GM23338 (cell line): ENCODE data around the gene PRR13. TPM values are rescaled to one million over a fixed set of nuclear protein-coding genes. Genes with fewer than 3 reads are reported as not detected.
A peak's percentile ranks its signal among the peaks of the same experiment; 100 is the strongest.

Experiments
- ATAC-seq: fragments of 200-7000 bp; cut with Tn5 transposase; 3 replicates; pipeline ENCODE4 v1.9.1; 2020
- DNase-seq: peaks from one replicate; pipeline ENCODE4 v3.0.0-alpha.2; 2015; ENCODE audit warnings: low spot score
- H2AFZ ChIP-seq: fragments of 200-600 bp; sonication (generic); 2 replicates; pipeline ENCODE4 v1.8.0; 2016; ENCODE audit warnings: antibody characterized with exemption, mild to moderate bottlenecking, moderate library complexity
- H3F3A ChIP-seq: fragments of 200-600 bp; sonication (generic); replicated peaks from 2 replicates; pipeline ENCODE4 v1.8.0; 2017; ENCODE audit warnings: antibody characterized with exemption, mixed run types, low read depth
- H3K27ac ChIP-seq: fragments of 200-600 bp; sonication (generic); 2 replicates; pipeline ENCODE4 v1.6.1; 2016; ENCODE audit warnings: low read depth
- H3K27me3 ChIP-seq: fragments of 200-600 bp; sonication (generic); 2 replicates; pipeline ENCODE4 v1.8.0; 2016; ENCODE audit warnings: mild to moderate bottlenecking, mixed run types, moderate library complexity; ENCODE audit not compliant: insufficient read depth
- H3K36me3 ChIP-seq: fragments of 200-600 bp; sonication (generic); 2 replicates; pipeline ENCODE4 v1.8.0; 2016; ENCODE audit warnings: mild to moderate bottlenecking; ENCODE audit not compliant: insufficient read depth
- H3K4me1 ChIP-seq: fragments of 200-600 bp; sonication (generic); 2 replicates; pipeline ENCODE4 v1.8.0; 2016; ENCODE audit warnings: mild to moderate bottlenecking, moderate library complexity; ENCODE audit not compliant: insufficient read depth
- H3K4me2 ChIP-seq: fragments of 200-600 bp; sonication (generic); 2 replicates; pipeline ENCODE4 v1.7.1; 2017; ENCODE audit warnings: mixed run types
- H3K4me3 ChIP-seq: fragments of 200-600 bp; sonication (generic); 2 replicates; pipeline ENCODE4 v1.6.1; 2016; ENCODE audit warnings: mixed run types
- H3K79me2 ChIP-seq: fragments of 200-600 bp; sonication (generic); replicated peaks from 2 replicates; pipeline ENCODE4 v1.8.0; 2017; ENCODE audit warnings: mild to moderate bottlenecking; ENCODE audit not compliant: insufficient read depth
- H3K9me2 ChIP-seq: fragments of 200-600 bp; sonication (generic); 2 replicates; pipeline ENCODE4 v1.8.0; 2017; ENCODE audit not compliant: insufficient read depth
- H4K20me1 ChIP-seq: fragments of 200-600 bp; sonication (generic); replicated peaks from 2 replicates; pipeline ENCODE4 v1.8.0; 2017; ENCODE audit warnings: mild to moderate bottlenecking; ENCODE audit not compliant: insufficient read depth
- H3K27ac Mint-ChIP-seq: 2 replicates; pipeline ENCODE4 v1.8.0; 2020; ENCODE audit warnings: inconsistent platforms, mild to moderate bottlenecking, moderate library complexity, mixed read lengths
- H3K27me3 Mint-ChIP-seq: 3 replicates; pipeline ENCODE4 v1.8.0; 2022; ENCODE audit warnings: low read depth, mild to moderate bottlenecking, moderate library complexity, mixed read lengths, inconsistent platforms; ENCODE audit not compliant: insufficient read depth, poor library complexity
- H3K36me3 Mint-ChIP-seq: 3 replicates; pipeline ENCODE4 v1.8.0; 2021; ENCODE audit warnings: low read depth, mild to moderate bottlenecking, inconsistent platforms, moderate library complexity, mixed read lengths
- H3K4me1 Mint-ChIP-seq: 3 replicates; pipeline ENCODE4 v1.8.0; 2020; ENCODE audit warnings: mild to moderate bottlenecking, inconsistent platforms, mixed read lengths
- H3K4me3 Mint-ChIP-seq: 3 replicates; pipeline ENCODE4 v1.8.0; 2021; ENCODE audit warnings: moderate library complexity, mild to moderate bottlenecking, inconsistent platforms, mixed read lengths
- H3K9me3 Mint-ChIP-seq: 3 replicates; pipeline ENCODE4 v1.8.0; 2020; ENCODE audit warnings: moderate library complexity, mild to moderate bottlenecking, inconsistent platforms, mixed read lengths
- CREB1 ChIP-seq: fragments of 250-450 bp; sonication (Bioruptor Pico); IDR thresholded peaks from 2 replicates; pipeline ENCODE4 v1.5.0; 2020; ENCODE audit warnings: low read depth, mild to moderate bottlenecking, moderate library complexity
- EZH2 ChIP-seq: fragments of 200-600 bp; sonication (generic); IDR thresholded peaks from one replicate; pipeline ENCODE4 v1.8.0; 2017; ENCODE audit warnings: antibody characterized with exemption, mild to moderate bottlenecking, low read depth; ENCODE audit not compliant: unreplicated experiment
- EZH2phosphoT487 ChIP-seq: fragments of 200-600 bp; sonication (generic); IDR thresholded peaks from one replicate; pipeline ENCODE4 v1.8.1; 2018; ENCODE audit warnings: antibody characterized with exemption; ENCODE audit not compliant: unreplicated experiment
- JUNB ChIP-seq: IDR thresholded peaks from one replicate; pipeline ENCODE4 v1.6.1; 2016; ENCODE audit warnings: antibody characterized with exemption; ENCODE audit not compliant: unreplicated experiment
- NANOG ChIP-seq: IDR thresholded peaks from 2 replicates; pipeline ENCODE4 v1.6.1; 2016; ENCODE audit warnings: antibody characterized with exemption, borderline replicate concordance
- ZNF462 ChIP-seq: fragments of 250-450 bp; sonication (Bioruptor Pico); IDR thresholded peaks from 2 replicates; pipeline ENCODE4 v1.5.0; 2020; ENCODE audit warnings: mild to moderate bottlenecking, moderate library complexity
- polyA plus RNA-seq: library from polyadenylated mRNA; unstranded; fragments of >200 nt; fragmentation: Nextera tagmentation; extraction: Ambion mirVana; gene quantifications from 2 replicates; pipeline ENCODE4 v1.2.1, GENCODE V29; 2016
- total RNA-seq: library from RNA; depleted of rRNA; stranded (reverse); fragments of >200 nt; shearing (Covaris generic); gene quantifications from 2 replicates; pipeline ENCODE4 v1.2.3, GENCODE V29; 2014
- TF ChIP-seq, protein P1 (sequence below), 2 experiments: fragments of 200-600 bp in 1 of 2; sonication (generic) in 1 of 2; conservative IDR thresholded peaks; 2 replicates each; pipeline versions ENCODE4 v1.5.1 to v1.6.1; 2016 to 2017; ENCODE audit warnings: antibody characterized with exemption in 2 of 2, low read depth in 2 of 2, mild to moderate bottlenecking in 2 of 2, moderate library complexity in 1 of 2
- TF ChIP-seq, protein P2 (sequence below): IDR thresholded peaks from 2 replicates; pipeline ENCODE4 v1.6.1; 2016; ENCODE audit warnings: antibody characterized with exemption

Gene PRR13
- total and polyA plus RNA-seq, 2 experiments from 2014 or later: 70.5 to 303 TPM

DNA sequence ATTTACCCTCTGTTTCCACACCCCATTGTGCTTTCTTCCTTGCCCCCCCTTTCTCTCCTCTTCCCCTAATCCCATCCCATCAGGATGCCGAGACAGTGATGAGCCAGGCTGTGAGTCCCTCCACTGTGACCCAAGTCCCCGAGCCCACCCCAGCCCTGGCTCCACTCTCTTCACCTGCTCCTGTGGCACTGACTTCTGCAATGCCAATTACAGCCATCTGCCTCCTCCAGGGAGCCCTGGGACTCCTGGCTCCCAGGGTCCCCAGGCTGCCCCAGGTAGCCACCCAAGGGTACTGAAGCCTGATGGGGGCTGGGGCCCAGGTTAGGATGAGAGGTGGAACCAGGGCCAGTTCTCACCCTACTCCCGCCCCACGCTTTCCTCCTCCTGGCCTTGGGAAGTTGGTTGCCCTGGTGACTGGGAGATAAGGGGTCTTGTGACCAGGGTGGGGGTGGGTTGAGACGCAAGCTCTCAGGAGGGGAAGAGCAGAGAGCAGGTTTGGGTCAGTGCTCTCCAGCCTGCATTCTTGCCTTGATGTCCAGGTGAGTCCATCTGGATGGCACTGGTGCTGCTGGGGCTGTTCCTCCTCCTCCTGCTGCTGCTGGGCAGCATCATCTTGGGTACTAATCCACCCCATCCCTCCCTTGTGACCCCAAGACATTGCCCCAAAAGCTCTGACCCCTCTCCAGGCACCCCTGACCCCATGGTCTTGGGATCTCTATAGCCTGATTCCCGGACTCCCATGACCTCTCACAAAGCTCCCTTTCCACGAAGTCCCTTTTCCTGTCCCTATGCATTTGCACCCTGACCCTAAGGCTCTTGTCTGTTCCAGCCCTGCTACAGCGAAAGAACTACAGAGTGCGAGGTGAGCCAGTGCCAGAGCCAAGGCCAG, 16.7 kb upstream of the PRR13 start (continued):
- no peak for TF ChIP-seq ZNF462
- no peak for TF ChIP-seq EZH2phosphoT487
- TF ChIP-seq, protein P1, sequence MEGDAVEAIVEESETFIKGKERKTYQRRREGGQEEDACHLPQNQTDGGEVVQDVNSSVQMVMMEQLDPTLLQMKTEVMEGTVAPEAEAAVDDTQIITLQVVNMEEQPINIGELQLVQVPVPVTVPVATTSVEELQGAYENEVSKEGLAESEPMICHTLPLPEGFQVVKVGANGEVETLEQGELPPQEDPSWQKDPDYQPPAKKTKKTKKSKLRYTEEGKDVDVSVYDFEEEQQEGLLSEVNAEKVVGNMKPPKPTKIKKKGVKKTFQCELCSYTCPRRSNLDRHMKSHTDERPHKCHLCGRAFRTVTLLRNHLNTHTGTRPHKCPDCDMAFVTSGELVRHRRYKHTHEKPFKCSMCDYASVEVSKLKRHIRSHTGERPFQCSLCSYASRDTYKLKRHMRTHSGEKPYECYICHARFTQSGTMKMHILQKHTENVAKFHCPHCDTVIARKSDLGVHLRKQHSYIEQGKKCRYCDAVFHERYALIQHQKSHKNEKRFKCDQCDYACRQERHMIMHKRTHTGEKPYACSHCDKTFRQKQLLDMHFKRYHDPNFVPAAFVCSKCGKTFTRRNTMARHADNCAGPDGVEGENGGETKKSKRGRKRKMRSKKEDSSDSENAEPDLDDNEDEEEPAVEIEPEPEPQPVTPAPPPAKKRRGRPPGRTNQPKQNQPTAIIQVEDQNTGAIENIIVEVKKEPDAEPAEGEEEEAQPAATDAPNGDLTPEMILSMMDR (conservative IDR thresholded peaks at IDR 0.05; ENCODE audit: low read depth in 2 of 2): no peak

GRCh38 chr12:53425515-53426150, 15.9 kb upstream of the PRR13 start:
- Histone ChIP-seq H3K36me3 (no peaks in the 10 kb centered on the region), H3K4me2 (no peak overlapping the region), H3K9me2 (no peaks in the 10 kb centered on the region), H3K27ac (no peak overlapping the region), H3K27me3 (no peaks in the 10 kb centered on the region), H2AFZ (no peak overlapping the region), H3K4me3 (no peak overlapping the region), H3K79me2 (no peaks in the 10 kb centered on the region), H3F3A (0 out of 2 replicates have a peak, but pooled peaks cover 3% of the 10 kb centered on the region), H4K20me1 (no peaks in the 10 kb centered on the region), H3K4me1 (no peaks in the 10 kb centered on the region; the same call in 1 of the 2 replicates)
- Mint-ChIP-seq H3K36me3 (no peaks in the 10 kb centered on the region), H3K27me3 (peaks cover 18% of the 10 kb centered on the region), H3K4me1 (peaks cover 13% of the 10 kb centered on the region), H3K4me3 (no peak overlapping the region), H3K27ac (no peak overlapping the region), H3K9me3 (no peaks in the 10 kb centered on the region)
- DNase-seq (no peak), ATAC-seq (peak; percentile 8; the same call in 1 of the 3 replicates)
- no peak for TF ChIP-seq JUNB
- TF ChIP-seq CREB1: no peak
- no peak for TF ChIP-seq NANOG
- TF ChIP-seq, protein P1 (conservative IDR thresholded peaks at IDR 0.05; ENCODE audit: low read depth in 2 of 2): no peak
- TF ChIP-seq, protein P2, sequence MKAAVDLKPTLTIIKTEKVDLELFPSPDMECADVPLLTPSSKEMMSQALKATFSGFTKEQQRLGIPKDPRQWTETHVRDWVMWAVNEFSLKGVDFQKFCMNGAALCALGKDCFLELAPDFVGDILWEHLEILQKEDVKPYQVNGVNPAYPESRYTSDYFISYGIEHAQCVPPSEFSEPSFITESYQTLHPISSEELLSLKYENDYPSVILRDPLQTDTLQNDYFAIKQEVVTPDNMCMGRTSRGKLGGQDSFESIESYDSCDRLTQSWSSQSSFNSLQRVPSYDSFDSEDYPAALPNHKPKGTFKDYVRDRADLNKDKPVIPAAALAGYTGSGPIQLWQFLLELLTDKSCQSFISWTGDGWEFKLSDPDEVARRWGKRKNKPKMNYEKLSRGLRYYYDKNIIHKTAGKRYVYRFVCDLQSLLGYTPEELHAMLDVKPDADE: no peak
- TF ChIP-seq EZH2: no peak
